ENCODE measurements around the gene TNFRSF9.

The TNFRSF9 gene

GRCh38 chr1:7905262-7905661 is 35.4 kb downstream of the TNFRSF9 start:
- H3K4me3 ChIP-seq (ENCODE audit: control insufficient read depth, low read depth, low read length), result no peak overlapping the region
- TF ChIP-seq CTCF (IDR thresholded peaks at IDR 0.05; ENCODE audit: control insufficient read depth, insufficient read depth, low read depth, low read length, missing control alignments), result no peak
- no peak for DNase-seq (ENCODE audit: low read depth)

GRCh38 chr1:7902478-7903085 is 38.1 kb downstream of the TNFRSF9 start:
- peak; percentile 79 for TF ChIP-seq CTCF (IDR thresholded peaks at IDR 0.05; ENCODE audit: control insufficient read depth, insufficient read depth, low read depth, low read length, missing control alignments)

DNA sequence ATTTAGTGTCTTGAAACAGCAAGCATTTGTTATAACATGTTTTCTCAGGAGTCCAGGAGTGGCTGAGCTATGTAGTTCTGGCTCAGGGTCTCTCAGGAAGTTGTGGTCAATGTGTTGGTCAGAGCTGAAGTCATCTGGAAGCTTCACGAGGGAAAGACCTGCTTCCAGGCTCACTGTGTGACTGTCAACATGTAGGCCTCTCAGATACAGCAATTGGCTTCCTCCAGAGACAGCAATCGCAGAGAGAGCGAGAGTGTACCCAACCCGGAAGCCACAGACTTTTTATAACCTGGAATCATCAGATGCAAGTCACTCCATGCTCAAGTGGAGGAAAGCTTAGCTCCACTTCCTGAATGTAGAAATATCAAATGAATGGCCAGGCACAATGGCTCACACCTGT is 40.9 kb downstream of the TNFRSF9 start:
- no peak overlapping the region for H3K4me3 ChIP-seq (ENCODE audit: control insufficient read depth, low read depth, low read length)
- DNase-seq (ENCODE audit: low read depth), result no peak
- no peak for TF ChIP-seq CTCF (IDR thresholded peaks at IDR 0.05; ENCODE audit: control insufficient read depth, insufficient read depth, low read depth, low read length, missing control alignments)

More at GRCh38 chr1:7902478-7903085, 38.1 kb downstream of the TNFRSF9 start:
- DNase-seq (ENCODE audit: low read depth), result peak; percentile 29
- H3K4me3 ChIP-seq (ENCODE audit: control insufficient read depth, low read depth, low read length), result no peak overlapping the region

GRCh38 chr1:7898962-7899361 is 41.7 kb downstream of the TNFRSF9 start:
- DNase-seq (ENCODE audit: low read depth), result no peak
- no peak overlapping the region for H3K4me3 ChIP-seq (ENCODE audit: control insufficient read depth, low read depth, low read length)
- TF ChIP-seq CTCF (IDR thresholded peaks at IDR 0.05; ENCODE audit: control insufficient read depth, insufficient read depth, low read depth, low read length, missing control alignments), result no peak

GRCh38 chr1:7896994-7897393 is 43.6 kb downstream of the TNFRSF9 start:
- no peak for TF ChIP-seq CTCF (IDR thresholded peaks at IDR 0.05; ENCODE audit: control insufficient read depth, insufficient read depth, low read depth, low read length, missing control alignments)
- no peak overlapping the region for H3K4me3 ChIP-seq (ENCODE audit: control insufficient read depth, low read depth, low read length)
- no peak for DNase-seq (ENCODE audit: low read depth)

GRCh38 chr1:7893529-7894180 is 47.0 kb downstream of the TNFRSF9 start:
- peak; percentile 77 for DNase-seq (ENCODE audit: low read depth)
- no peak for TF ChIP-seq CTCF (IDR thresholded peaks at IDR 0.05; ENCODE audit: control insufficient read depth, insufficient read depth, low read depth, low read length, missing control alignments)
- no peak overlapping the region for H3K4me3 ChIP-seq (ENCODE audit: control insufficient read depth, low read depth, low read length)
